GM23338 (cell line): ENCODE results near the gene LGR5.

Source experiments
- CTCF ChIP-seq, 2 experiments: fragments of 200-600 bp in 1 of 2; sonication (generic) in 1 of 2; conservative IDR thresholded peaks; 2 replicates each; pipeline versions ENCODE4 v1.5.1 to v1.6.1; 2016 to 2017; ENCODE audit warnings: antibody characterized with exemption in 2 of 2, low read depth in 2 of 2, mild to moderate bottlenecking in 2 of 2, moderate library complexity in 1 of 2
- ETS1 ChIP-seq: IDR thresholded peaks from 2 replicates; pipeline ENCODE4 v1.6.1; 2016; ENCODE audit warnings: antibody characterized with exemption
- EZH2 ChIP-seq: fragments of 200-600 bp; sonication (generic); IDR thresholded peaks from one replicate; pipeline ENCODE4 v1.8.0; 2017; ENCODE audit warnings: antibody characterized with exemption, mild to moderate bottlenecking, low read depth; ENCODE audit not compliant: unreplicated experiment
- EZH2phosphoT487 ChIP-seq: fragments of 200-600 bp; sonication (generic); IDR thresholded peaks from one replicate; pipeline ENCODE4 v1.8.1; 2018; ENCODE audit warnings: antibody characterized with exemption; ENCODE audit not compliant: unreplicated experiment
- JUNB ChIP-seq: IDR thresholded peaks from one replicate; pipeline ENCODE4 v1.6.1; 2016; ENCODE audit warnings: antibody characterized with exemption; ENCODE audit not compliant: unreplicated experiment
- POLR2AphosphoS5 ChIP-seq: IDR thresholded peaks from 2 replicates; pipeline ENCODE4 v1.6.1; 2016; ENCODE audit warnings: antibody characterized with exemption, low read depth
- REST ChIP-seq: IDR thresholded peaks from one replicate; pipeline ENCODE4 v1.6.1; 2018; ENCODE audit warnings: antibody characterized with exemption; ENCODE audit not compliant: unreplicated experiment

- TF ChIP-seq CTCF (conservative IDR thresholded peaks at IDR 0.05; ENCODE audit: low read depth in 2 of 2), result no peak
- no peak for TF ChIP-seq EZH2
- no peak for TF ChIP-seq POLR2AphosphoS5
- TF ChIP-seq EZH2phosphoT487, result no peak
- TF ChIP-seq REST, result no peak
- no peak for TF ChIP-seq ETS1
- no peak for TF ChIP-seq JUNB
Observed at GRCh38 chr12:71517145-71517846, 77.7 kb downstream of the LGR5 start.
